Left hindlimb (tissue), 1 donor: ENCODE results near the gene CCDC127.
"Not testable (repeated sequence)": the region's sequence is repeated elsewhere in the genome, so short reads cannot be mapped to it uniquely, and the experiment has no call there.

ENCODE experiments used
- DNase-seq: peaks from one replicate; pipeline ENCODE4 v3.0.0-alpha.2; 2018

The CCDC127 gene

DNA sequence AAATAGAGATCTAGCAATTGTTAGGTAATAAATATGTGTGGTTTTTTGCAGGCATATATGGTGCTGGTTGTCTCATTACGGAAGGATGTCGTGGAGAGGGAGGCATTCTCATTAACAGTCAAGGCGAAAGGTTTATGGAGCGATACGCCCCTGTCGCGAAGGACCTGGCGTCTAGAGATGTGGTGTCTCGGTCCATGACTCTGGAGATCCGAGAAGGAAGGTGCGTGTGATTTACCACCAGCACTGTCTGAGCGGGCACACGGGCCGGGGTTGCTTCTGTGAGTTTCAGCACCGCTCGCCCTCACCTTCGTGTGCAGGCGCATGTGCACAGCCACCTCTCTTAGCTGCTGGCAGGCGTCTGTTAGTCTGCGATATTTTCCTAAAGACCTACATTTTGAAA, 15.5 kb upstream of the CCDC127 start:
- DNase-seq = not testable (repeated sequence)

DNA sequence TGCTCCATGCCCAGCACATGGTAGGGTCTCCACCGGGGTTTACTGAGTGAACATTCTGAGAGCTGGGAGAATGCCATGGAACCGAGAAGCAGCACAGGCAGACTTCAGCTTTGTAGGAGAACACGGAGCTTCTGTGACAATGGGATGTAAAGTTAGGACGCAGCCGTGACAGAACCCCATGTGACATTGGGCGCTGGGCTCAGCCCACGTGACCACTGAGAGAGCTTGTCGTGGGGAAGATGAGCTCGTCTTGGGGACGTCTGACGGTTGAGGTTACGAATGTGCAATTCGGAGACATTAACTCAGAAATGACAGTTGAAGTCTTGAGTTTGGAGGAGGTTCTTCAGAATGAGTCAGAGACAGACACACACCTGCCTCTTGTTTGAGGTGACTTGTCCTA, 13.7 kb upstream of the CCDC127 start:
- no peak for DNase-seq

DNA sequence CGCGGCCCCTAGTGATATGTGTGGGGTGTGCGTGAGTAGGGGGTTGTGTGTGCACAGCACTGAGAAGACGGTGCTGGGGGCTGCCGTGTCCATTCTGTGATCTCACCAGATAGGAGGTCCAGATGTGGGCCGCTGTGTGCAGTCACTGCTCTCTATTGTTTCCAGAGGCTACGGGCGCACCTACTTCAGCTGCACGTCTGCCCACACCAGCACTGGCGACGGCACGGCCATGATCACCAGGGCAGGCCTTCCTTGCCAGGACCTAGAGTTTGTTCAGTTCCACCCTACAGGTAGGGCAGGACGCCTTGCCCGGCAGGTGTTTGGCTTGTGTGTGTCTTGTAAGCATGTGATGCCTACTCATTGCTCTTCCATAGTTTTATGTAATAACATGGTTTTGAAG, 12.8 kb upstream of the CCDC127 start:
- DNase-seq = no peak

DNA sequence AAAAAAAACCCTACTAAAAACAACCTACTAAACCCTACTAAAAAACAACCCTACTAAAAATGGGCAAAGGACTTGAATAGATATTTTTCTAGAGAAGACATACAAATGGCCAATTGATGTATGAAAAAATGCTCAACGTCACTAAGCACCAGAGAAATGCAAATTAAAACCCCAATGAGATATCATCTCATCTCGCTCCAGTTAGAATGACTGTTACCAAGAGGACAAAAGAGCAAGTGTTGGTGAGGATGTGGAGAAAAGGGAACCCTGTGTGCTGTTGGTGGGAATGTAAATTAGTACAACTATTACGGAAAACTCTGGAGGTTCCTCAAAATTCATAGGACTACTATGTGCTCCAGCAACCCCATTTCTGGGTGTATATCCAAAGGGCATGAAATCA, 10.9 kb upstream of the CCDC127 start:
- DNase-seq = no peak

GRCh38 chr5:227375-227774, 9.4 kb upstream of the CCDC127 start:
- DNase-seq = not testable (repeated sequence)

- no peak for DNase-seq
These were observed 7.4 kb upstream of the CCDC127 start for GRCh38 chr5:225334-225733.

- DNase-seq = no peak
These were observed 5.8 kb upstream of the CCDC127 start for GRCh38 chr5:223791-224190.

- DNase-seq = not testable (repeated sequence)
These were observed 5.2 kb upstream of the CCDC127 start for GRCh38 chr5:222951-223715.

DNA sequence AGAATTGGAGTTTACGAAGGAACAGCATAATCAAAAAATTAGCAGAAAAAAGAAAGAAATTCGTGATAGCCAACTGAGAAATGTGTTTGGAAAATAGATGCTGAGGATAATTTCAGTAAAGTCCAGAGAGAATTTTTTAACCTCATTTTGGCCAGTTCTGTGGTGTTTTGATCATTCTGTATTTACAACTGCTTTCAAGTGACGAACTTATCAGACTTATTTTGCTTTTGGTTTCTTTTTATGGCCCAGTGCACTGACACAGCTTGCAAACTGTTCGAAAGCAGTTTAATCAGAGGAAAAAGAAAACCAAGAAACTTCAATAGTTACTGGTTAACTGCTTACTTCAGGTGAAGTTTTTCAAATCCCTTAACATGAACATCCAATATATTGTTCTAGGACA, 2.0 kb upstream of the CCDC127 start:
- DNase-seq = no peak

DNA sequence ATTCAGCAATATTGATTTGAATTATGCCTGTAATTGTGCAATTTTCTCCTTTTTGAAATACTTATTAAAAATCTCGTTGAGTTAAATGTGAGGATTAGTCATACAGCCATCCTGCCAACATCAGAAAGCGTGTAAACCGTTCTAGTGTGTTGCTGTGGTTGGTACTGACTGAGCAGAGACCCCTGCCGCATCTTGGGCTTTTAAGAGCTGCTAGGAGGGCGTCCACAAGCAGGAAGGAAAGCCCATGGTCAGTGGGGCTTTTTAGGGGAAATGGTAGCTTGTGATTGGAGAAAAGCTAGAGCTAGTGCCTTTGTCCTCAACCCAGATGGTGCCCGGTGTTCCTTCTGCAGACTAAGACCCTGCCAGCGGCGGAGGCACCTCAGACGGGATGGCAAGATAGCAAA, 1.5 kb upstream of the CCDC127 start:
- DNase-seq = no peak

GRCh38 chr5:218457-219291, 721 bp upstream of the CCDC127 start:
- DNase-seq = peak; percentile 62

GRCh38 chr5:216076-216475, 1.9 kb downstream of the CCDC127 start:
- not testable (repeated sequence) for DNase-seq

DNA sequence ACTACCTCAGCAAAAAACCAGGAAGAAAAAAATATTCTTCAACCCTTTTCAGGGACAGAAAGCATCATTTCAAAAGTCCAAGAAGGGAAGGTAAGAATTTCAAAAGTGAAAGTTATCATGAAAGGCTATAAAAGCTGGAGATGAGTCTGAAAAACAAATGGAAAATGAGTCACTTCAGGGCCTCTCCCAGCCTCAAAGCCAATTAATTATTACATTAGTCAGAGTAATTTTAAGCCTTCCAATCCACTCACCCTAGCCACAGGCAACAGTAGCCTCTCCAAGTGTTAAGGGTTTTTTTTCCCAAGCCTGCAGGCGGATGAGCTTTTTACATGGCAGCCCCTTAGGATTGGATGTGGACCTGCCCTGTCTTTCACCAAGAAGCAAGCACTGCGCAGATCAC, 2.7 kb downstream of the CCDC127 start:
- DNase-seq = not testable (repeated sequence)

GRCh38 chr5:213803-214395, 4.1 kb downstream of the CCDC127 start:
- no peak for DNase-seq

DNA sequence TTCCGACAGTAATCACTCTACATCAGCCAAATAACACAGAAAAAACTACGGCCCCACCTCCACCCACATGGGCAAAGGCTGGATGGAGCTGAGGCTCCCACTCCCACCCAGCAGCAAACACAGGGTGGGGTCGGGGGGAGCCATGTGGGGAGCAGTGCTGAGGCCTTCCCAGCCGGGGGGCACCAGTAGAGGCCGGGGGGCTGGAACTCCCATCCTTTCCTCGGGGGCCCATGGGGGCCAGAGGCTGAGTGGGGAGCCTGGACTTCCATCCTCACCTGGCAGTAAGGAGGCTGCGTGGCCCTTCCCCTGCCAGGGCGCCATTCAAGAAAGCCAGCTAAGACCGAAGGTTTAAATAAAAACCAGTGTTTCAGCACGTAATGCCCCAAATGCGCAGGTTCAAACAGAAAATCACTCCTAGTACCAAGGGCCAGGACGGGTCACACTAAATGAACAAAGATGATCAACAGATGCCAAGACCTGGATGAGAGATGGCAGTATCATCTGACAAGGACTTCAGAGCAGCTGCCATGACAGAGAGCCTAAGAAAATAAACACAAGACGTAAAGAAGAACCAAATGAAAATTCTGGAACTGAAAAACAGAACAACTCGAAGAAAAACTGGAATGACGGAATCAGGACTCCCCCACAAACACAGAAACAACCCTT, 9.4 kb downstream of the CCDC127 start:
- DNase-seq = no peak

DNA sequence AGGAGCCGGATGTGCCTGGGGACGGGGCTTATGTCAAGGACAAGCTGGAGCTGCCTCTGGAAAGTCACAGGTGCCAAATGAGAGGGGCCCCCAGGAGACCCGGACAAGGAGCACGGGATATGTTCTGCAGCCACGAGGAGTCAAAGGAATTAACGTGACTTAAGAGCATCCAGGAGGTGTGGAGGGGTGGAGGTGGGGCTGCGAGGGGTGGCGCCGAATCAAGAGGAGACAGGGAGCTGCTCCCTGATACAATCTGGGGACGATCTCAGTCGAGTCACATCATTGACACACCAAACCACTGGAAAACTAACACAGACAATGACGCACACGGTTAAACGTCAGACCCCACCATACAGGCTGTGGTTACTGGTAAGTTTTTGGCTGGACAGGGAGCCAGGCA, 10.4 kb downstream of the CCDC127 start:
- no peak for DNase-seq

DNA sequence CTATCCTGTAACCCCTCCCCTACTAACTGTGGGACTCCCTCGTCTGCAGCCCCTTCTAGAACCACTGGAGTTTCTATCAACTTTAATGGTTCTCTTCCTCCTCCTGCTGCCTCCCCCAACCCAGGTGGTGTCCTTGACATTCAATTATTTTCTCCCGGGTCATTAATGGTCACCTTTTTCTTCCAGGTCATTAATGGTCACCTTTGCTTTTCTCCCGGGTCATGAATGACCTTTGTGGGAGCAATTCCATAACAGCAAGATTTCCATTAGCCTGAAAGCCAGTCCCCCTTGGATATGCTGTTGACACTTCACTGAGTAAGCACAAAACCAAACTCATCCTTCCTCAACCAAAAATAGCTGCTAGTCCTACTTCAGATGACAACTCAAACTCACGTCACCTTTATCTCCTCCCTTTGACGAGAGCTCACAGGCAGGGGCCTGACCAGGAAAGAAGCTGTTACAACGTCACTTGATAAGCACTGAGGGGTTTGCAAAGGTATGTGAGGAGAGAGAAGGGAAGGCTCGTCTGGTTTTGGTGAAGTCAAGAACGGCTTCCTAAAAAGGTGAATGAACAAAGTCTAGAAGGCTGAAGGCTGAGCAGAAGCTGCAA, 10.9 kb downstream of the CCDC127 start:
- DNase-seq = no peak

- DNase-seq = no peak
These were observed 11.5 kb downstream of the CCDC127 start for GRCh38 chr5:206406-206805.

DNA sequence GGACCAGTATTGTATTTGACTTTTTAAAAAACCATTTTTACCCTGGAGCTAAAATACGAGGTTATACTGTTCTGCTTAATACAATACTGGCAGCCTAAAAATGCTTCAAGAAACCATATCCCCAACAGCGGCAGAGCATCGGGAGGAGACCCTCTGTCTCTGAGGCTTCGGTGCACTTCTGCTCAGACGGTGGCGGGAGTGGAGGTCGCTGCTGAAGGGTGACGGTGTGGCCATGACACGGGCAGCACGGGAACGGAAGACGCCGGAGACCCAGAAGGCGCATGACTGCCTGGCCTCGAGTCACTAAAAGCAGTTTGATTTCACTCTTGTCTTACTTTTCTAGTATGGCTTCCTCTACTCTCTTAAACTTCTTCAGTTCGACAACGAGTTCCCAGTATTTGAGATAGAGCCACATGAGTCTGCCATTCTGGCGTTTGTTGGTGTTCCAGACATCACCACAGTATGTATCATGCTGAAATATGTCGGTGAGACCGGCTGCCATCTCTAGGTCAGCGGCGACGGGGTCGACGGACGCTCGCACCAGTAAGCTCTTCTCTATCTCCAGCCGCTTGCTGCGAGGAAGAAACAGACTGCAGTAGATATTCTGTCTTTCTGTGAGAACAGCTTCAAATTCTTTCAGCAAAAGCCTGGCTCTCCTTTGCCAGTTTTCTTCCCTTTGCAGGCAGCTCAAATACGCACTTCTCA, 12.8 kb downstream of the CCDC127 start:
- DNase-seq = no peak

- no peak for DNase-seq
These were observed 13.5 kb downstream of the CCDC127 start for GRCh38 chr5:204462-204861.

- no peak for DNase-seq
These were observed 14.0 kb downstream of the CCDC127 start for GRCh38 chr5:204001-204400.

GRCh38 chr5:203246-203930, 14.6 kb downstream of the CCDC127 start:
- DNase-seq = no peak
